ENCODE measurements around the gene RTN4IP1. TPM values are rescaled to one million over a fixed set of nuclear protein-coding genes. Genes with fewer than 3 reads are reported as not detected.

Gene RTN4IP1
- total RNA-seq, 1 donor from 2014 or later: 7.1 TPM

DNA sequence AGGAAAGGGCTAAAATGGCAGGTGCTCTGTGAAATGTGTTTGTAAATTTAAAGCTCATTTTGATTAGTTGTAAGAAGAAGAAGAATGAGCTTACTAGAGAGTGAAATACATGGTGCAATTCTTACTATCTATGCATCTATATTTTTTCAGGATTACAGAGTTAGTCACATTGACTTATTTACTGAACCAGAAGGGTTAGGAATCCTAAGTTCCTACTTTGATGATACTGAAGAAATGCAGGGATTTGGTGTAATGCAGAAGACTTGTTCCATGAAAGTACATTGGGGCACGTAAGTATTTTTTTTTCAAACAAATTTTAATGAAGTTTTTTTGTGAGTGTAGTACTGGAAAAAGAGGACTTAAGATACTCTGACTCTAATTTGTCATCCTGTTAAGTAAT is 99.3 kb downstream of the RTN4IP1 start:
- H3K27ac Mint-ChIP-seq: no peak overlapping the region
- no peak overlapping the region for H3K4me3 Mint-ChIP-seq (ENCODE audit: low read depth)
- H3K9me3 Mint-ChIP-seq (ENCODE audit: low read depth): no peaks in the 10 kb centered on the region
- peaks cover 14% of the 10 kb centered on the region for H3K27me3 Mint-ChIP-seq
- H3K4me1 Mint-ChIP-seq (ENCODE audit: low read depth): peaks cover 5% of the 10 kb centered on the region
- TF ChIP-seq, protein P1, sequence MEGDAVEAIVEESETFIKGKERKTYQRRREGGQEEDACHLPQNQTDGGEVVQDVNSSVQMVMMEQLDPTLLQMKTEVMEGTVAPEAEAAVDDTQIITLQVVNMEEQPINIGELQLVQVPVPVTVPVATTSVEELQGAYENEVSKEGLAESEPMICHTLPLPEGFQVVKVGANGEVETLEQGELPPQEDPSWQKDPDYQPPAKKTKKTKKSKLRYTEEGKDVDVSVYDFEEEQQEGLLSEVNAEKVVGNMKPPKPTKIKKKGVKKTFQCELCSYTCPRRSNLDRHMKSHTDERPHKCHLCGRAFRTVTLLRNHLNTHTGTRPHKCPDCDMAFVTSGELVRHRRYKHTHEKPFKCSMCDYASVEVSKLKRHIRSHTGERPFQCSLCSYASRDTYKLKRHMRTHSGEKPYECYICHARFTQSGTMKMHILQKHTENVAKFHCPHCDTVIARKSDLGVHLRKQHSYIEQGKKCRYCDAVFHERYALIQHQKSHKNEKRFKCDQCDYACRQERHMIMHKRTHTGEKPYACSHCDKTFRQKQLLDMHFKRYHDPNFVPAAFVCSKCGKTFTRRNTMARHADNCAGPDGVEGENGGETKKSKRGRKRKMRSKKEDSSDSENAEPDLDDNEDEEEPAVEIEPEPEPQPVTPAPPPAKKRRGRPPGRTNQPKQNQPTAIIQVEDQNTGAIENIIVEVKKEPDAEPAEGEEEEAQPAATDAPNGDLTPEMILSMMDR (IDR thresholded peaks at IDR 0.05; ENCODE audit: unreplicated experiment): no peak
- no peaks in the 10 kb centered on the region for H3K36me3 Mint-ChIP-seq (ENCODE audit: insufficient read depth)
- no peak for DNase-seq (ENCODE audit: low spot score, unreplicated experiment)

DNA sequence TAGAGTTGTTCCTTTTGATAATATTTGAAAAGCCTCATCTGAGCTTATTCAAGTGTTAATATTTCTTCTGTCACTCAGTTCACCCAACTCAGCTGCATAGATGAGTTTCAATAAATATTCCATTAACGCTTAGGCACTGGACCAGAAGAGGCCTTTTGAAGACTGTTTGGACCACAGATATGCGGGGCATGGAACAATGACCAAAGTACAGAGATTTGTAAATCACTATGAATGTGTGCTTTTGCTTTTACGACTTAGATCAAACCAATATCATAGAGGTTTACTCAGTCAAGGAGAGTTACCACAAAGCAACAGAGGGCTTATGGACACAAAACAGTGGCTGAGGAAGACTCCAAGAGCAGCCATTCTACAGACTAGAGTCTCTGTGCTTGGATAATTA is 99.9 kb downstream of the RTN4IP1 start:
- Mint-ChIP-seq H3K27me3 (peaks cover 14% of the 10 kb centered on the region), H3K36me3 (ENCODE audit: insufficient read depth) (no peaks in the 10 kb centered on the region), H3K27ac (no peak overlapping the region), H3K4me3 (ENCODE audit: low read depth) (no peak overlapping the region), H3K9me3 (ENCODE audit: low read depth) (no peaks in the 10 kb centered on the region), H3K4me1 (ENCODE audit: low read depth) (peaks cover 5% of the 10 kb centered on the region)
- no peak for DNase-seq (ENCODE audit: low spot score, unreplicated experiment)
- TF ChIP-seq, protein P1 (IDR thresholded peaks at IDR 0.05; ENCODE audit: unreplicated experiment): no peak

DNA sequence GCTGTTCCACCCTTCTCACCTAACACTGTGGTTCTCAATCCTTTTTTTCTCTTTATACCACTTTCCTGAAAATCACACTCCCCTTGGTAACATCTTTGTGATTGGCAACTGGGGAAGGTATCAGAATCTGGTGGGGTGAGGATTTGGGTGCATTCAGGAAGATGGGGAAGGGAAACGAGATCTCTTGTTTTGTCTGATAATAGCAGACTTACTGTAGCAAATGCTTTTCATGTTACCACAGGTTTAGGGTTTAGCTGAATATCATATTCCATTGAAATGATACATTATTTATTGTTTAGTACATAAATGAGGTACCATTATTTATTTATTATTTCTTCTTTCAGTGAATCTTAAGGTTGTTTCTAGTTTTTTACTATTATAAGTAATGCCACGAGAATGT is 100.8 kb downstream of the RTN4IP1 start:
- no peak for DNase-seq (ENCODE audit: low spot score, unreplicated experiment)
- H3K9me3 Mint-ChIP-seq (ENCODE audit: low read depth): no peaks in the 10 kb centered on the region
- peaks cover 9% of the 10 kb centered on the region for H3K27me3 Mint-ChIP-seq
- TF ChIP-seq, protein P1 (IDR thresholded peaks at IDR 0.05; ENCODE audit: unreplicated experiment): no peak
- H3K4me1 Mint-ChIP-seq (ENCODE audit: low read depth): peaks cover 5% of the 10 kb centered on the region
- no peaks in the 10 kb centered on the region for H3K36me3 Mint-ChIP-seq (ENCODE audit: insufficient read depth)
- no peak overlapping the region for H3K27ac Mint-ChIP-seq
- H3K4me3 Mint-ChIP-seq (ENCODE audit: low read depth): no peak overlapping the region

DNA sequence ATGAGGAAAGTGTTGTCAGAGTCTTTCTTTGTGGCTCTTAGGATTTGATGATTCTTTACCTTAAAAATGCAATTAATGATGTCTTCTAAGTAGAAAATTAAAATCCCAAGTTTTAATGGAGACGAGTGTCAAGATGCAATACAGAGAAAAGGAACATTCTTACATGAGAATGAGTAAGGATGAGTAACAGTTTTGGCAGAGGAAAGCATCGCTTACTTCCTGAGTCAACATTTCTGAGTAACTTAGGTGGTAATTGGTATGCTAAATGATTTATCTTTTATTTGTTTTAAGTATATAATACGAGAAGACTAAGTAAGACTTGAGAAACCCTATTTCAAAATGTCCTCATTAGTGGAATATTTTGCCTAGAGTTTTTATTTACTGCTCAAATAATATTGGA is 101.3 kb downstream of the RTN4IP1 start:
- Mint-ChIP-seq H3K27me3 (peaks cover 4% of the 10 kb centered on the region), H3K4me1 (ENCODE audit: low read depth) (peaks cover 5% of the 10 kb centered on the region), H3K4me3 (ENCODE audit: low read depth) (no peak overlapping the region), H3K9me3 (ENCODE audit: low read depth) (no peaks in the 10 kb centered on the region), H3K36me3 (ENCODE audit: insufficient read depth) (no peaks in the 10 kb centered on the region), H3K27ac (no peak overlapping the region)
- TF ChIP-seq, protein P1 (IDR thresholded peaks at IDR 0.05; ENCODE audit: unreplicated experiment): no peak
- no peak for DNase-seq (ENCODE audit: low spot score, unreplicated experiment)

DNA sequence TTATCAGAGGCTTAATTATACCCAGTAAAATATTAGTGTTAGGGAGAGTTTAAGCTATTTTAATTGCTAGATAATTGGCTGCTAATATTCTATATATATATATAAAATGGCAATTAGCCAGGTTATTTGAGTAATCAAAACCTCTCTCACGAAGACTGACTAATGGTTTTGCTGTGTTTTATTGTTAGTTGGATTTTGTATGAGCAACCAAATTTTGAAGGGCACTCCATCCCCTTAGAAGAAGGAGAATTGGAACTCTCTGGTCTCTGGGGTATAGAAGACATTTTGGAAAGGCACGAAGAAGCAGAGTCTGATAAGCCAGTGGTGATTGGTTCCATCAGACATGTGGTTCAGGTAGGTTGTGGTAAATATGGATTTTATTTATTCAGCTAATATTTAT is 102.2 kb downstream of the RTN4IP1 start:
- Mint-ChIP-seq H3K36me3 (ENCODE audit: insufficient read depth) (no peaks in the 10 kb centered on the region), H3K27ac (no peak overlapping the region), H3K9me3 (ENCODE audit: low read depth) (no peaks in the 10 kb centered on the region), H3K4me3 (ENCODE audit: low read depth) (no peak overlapping the region), H3K27me3 (peaks cover 2% of the 10 kb centered on the region), H3K4me1 (ENCODE audit: low read depth) (peaks cover 5% of the 10 kb centered on the region)
- TF ChIP-seq, protein P1 (IDR thresholded peaks at IDR 0.05; ENCODE audit: unreplicated experiment): no peak
- no peak for DNase-seq (ENCODE audit: low spot score, unreplicated experiment)
